ENCODE results near the gene IFNE. TPM values are rescaled to one million over a fixed set of nuclear protein-coding genes. Genes with fewer than 3 reads are reported as not detected.
"Not testable (repeated sequence)": the region's sequence is repeated elsewhere in the genome, so short reads cannot be mapped to it uniquely, and the experiment has no call there.

The IFNE gene
- total RNA-seq, 1 donor from 2014 or later, result not detected

GRCh38 chr9:21499912-21500311 lies 17.8 kb upstream of the IFNE start:
- no peak for DNase-seq (ENCODE audit: low read depth in 2 of 2)

GRCh38 chr9:21491756-21492155 lies 9.6 kb upstream of the IFNE start:
- DNase-seq (ENCODE audit: low read depth in 2 of 2), result peak in 1 of 2 donors; percentile 20

GRCh38 chr9:21481470-21482056 lies 550 bp downstream of the IFNE start:
- no peak for DNase-seq (ENCODE audit: low read depth in 2 of 2)

GRCh38 chr9:21479152-21479702 lies 2.9 kb downstream of the IFNE start:
- DNase-seq (ENCODE audit: low read depth in 2 of 2), result no peak

GRCh38 chr9:21477466-21477865 lies 4.6 kb downstream of the IFNE start:
- DNase-seq (ENCODE audit: low read depth in 2 of 2), result no peak

- DNase-seq (ENCODE audit: low read depth in 2 of 2), result no peak
Measured at GRCh38 chr9:21473236-21473635, 8.9 kb downstream of the IFNE start.

GRCh38 chr9:21470126-21470525 lies 12.0 kb downstream of the IFNE start:
- DNase-seq (ENCODE audit: low read depth in 2 of 2), result no peak

GRCh38 chr9:21465859-21466518 lies 16.1 kb downstream of the IFNE start:
- peak; percentile 37 to 72 for DNase-seq (ENCODE audit: low read depth in 2 of 2)

GRCh38 chr9:21465138-21465537 lies 17.0 kb downstream of the IFNE start:
- no peak for DNase-seq (ENCODE audit: low read depth in 2 of 2)

- no peak for DNase-seq (ENCODE audit: low read depth in 2 of 2)
Measured at GRCh38 chr9:21461377-21461776, 20.7 kb downstream of the IFNE start.

- DNase-seq (ENCODE audit: low read depth in 2 of 2), result peak; percentile 3 to 49
Measured at GRCh38 chr9:21455320-21455719, 26.8 kb downstream of the IFNE start.

GRCh38 chr9:21454149-21454548 lies 28.0 kb downstream of the IFNE start:
- DNase-seq (ENCODE audit: low read depth in 2 of 2), result peak in 1 of 2 donors; percentile 3

- DNase-seq (ENCODE audit: low read depth in 2 of 2), result no peak
Measured at GRCh38 chr9:21452681-21453080, 29.4 kb downstream of the IFNE start.

- DNase-seq (ENCODE audit: low read depth in 2 of 2), result no peak
Measured at GRCh38 chr9:21450733-21451394, 31.2 kb downstream of the IFNE start.

GRCh38 chr9:21449312-21449711 lies 32.8 kb downstream of the IFNE start:
- DNase-seq (ENCODE audit: low read depth in 2 of 2), result not testable (repeated sequence)

- no peak for DNase-seq (ENCODE audit: low read depth in 2 of 2)
Measured at GRCh38 chr9:21443849-21444625, 38.1 kb downstream of the IFNE start.

- DNase-seq (ENCODE audit: low read depth in 2 of 2), result no peak
Measured at GRCh38 chr9:21440139-21440538, 42.0 kb downstream of the IFNE start, which contains the start of gene IFNA1. TSS of gene IFNA1 (plus strand) at chr9:21440439. CDS start at chr9:21440508, 69 bp downstream.

GRCh38 chr9:21435015-21435383 lies 47.1 kb downstream of the IFNE start:
- not testable (repeated sequence) for DNase-seq (ENCODE audit: low read depth in 2 of 2)

- peak; percentile 46 to 75 for DNase-seq (ENCODE audit: low read depth in 2 of 2)
Measured at GRCh38 chr9:21434202-21435014, 47.7 kb downstream of the IFNE start.

- no peak for DNase-seq (ENCODE audit: low read depth in 2 of 2)
Measured at GRCh38 chr9:21432672-21433425, 49.3 kb downstream of the IFNE start.
